Epidermal melanocyte (primary cell): ENCODE measurements around the gene GULP1.
"Not testable (repeated sequence)": the region's sequence is repeated elsewhere in the genome, so short reads cannot be mapped to it uniquely, and the experiment has no call there.

ENCODE experiments used
- DNase-seq: peaks from one replicate; pipeline ENCODE4 v3.0.0; 2011; ENCODE audit warnings: low spot score; ENCODE audit not compliant: insufficient read length

The GULP1 gene

GRCh38 chr2:188466078-188466477 lies 174.4 kb downstream of the GULP1 start:
- not testable (repeated sequence) for DNase-seq

- DNase-seq: no peak
Observed at GRCh38 chr2:188466761-188467160, 175.1 kb downstream of the GULP1 start.

- no peak for DNase-seq
Observed at GRCh38 chr2:188471166-188471565, 179.5 kb downstream of the GULP1 start.

GRCh38 chr2:188473306-188473705 lies 181.6 kb downstream of the GULP1 start:
- no peak for DNase-seq

GRCh38 chr2:188474316-188474715 lies 182.6 kb downstream of the GULP1 start:
- no peak for DNase-seq

- no peak for DNase-seq
Observed at GRCh38 chr2:188475945-188476344, 184.3 kb downstream of the GULP1 start.

GRCh38 chr2:188477564-188478103 lies 186.0 kb downstream of the GULP1 start:
- no peak for DNase-seq

- DNase-seq: no peak
Observed at GRCh38 chr2:188478724-188479123, 187.1 kb downstream of the GULP1 start.

GRCh38 chr2:188481474-188481873 lies 189.8 kb downstream of the GULP1 start:
- no peak for DNase-seq

- no peak for DNase-seq
Observed at GRCh38 chr2:188485496-188485895, 193.8 kb downstream of the GULP1 start.

- no peak for DNase-seq
Observed at GRCh38 chr2:188492751-188493150, 201.1 kb downstream of the GULP1 start.

- no peak for DNase-seq
Observed at GRCh38 chr2:188494906-188495305, 203.2 kb downstream of the GULP1 start.

GRCh38 chr2:188495969-188496431 lies 204.3 kb downstream of the GULP1 start:
- DNase-seq: no peak

GRCh38 chr2:188497726-188498125 lies 206.1 kb downstream of the GULP1 start:
- no peak for DNase-seq

- no peak for DNase-seq
Observed at GRCh38 chr2:188503975-188504374, 212.3 kb downstream of the GULP1 start.

- DNase-seq: no peak
Observed at GRCh38 chr2:188506843-188507242, 215.2 kb downstream of the GULP1 start.

GRCh38 chr2:188511346-188511745 lies 219.7 kb downstream of the GULP1 start:
- DNase-seq: no peak

- no peak for DNase-seq
Observed at GRCh38 chr2:188512456-188512855, 220.8 kb downstream of the GULP1 start.

- DNase-seq: no peak
Observed at GRCh38 chr2:188515918-188516317, 224.2 kb downstream of the GULP1 start.

- no peak for DNase-seq
Observed at GRCh38 chr2:188517549-188518215, 226.0 kb downstream of the GULP1 start.

GRCh38 chr2:188518381-188518780 lies 226.7 kb downstream of the GULP1 start:
- DNase-seq: no peak

- DNase-seq: no peak
Observed at GRCh38 chr2:188519136-188519535, 227.5 kb downstream of the GULP1 start.

GRCh38 chr2:188522517-188522916 lies 230.8 kb downstream of the GULP1 start:
- no peak for DNase-seq
